H1 (cell line): ENCODE results near the gene EXOSC1. TPM values are rescaled to one million over a fixed set of nuclear protein-coding genes. Genes with fewer than 3 reads are reported as not detected.

ENCODE experiments used
- CEBPB ChIP-seq: IDR thresholded peaks from 2 replicates; pipeline ENCODE4 v1.6.1; 2012; ENCODE audit warnings: low read depth, low read length
- CHD1 ChIP-seq: IDR thresholded peaks from 2 replicates; pipeline ENCODE4 v1.6.1; 2012; ENCODE audit warnings: low read depth, low read length, improper control_type of control experiment
- HDAC6 ChIP-seq: IDR thresholded peaks from one replicate; pipeline ENCODE4 v1.7.1; 2012; ENCODE audit warnings: low read depth, mild to moderate bottlenecking, inconsistent platforms, low read length, moderate library complexity
- JUN ChIP-seq: IDR thresholded peaks from 2 replicates; pipeline ENCODE4 v1.6.1; 2011; ENCODE audit warnings: low read depth, mild to moderate bottlenecking, improper control_type of control experiment, low read length
- POLR2A ChIP-seq, 2 experiments: IDR thresholded peaks; 1 replicate in 1 of 2; 2 replicates in 1 of 2; pipeline ENCODE4 v1.6.1; 2011; ENCODE audit warnings: low read depth in 2 of 2, low read length in 2 of 2, mild to moderate bottlenecking in 2 of 2; ENCODE audit errors: control extremely low read depth in 1 of 2
- POU5F1 ChIP-seq: IDR thresholded peaks from 2 replicates; pipeline ENCODE4 v1.6.1; 2011; ENCODE audit warnings: low read depth, mild to moderate bottlenecking, low read length, moderate library complexity
- SIRT6 ChIP-seq: IDR thresholded peaks from one replicate; pipeline ENCODE4 v1.7.1; 2012; ENCODE audit warnings: low read length, inconsistent platforms
- TAF1 ChIP-seq: IDR thresholded peaks from 2 replicates; pipeline ENCODE4 v1.6.1; 2011; ENCODE audit warnings: mild to moderate bottlenecking, low read depth, low read length
- ZNF274 ChIP-seq: IDR thresholded peaks from 2 replicates; pipeline ENCODE4 v1.7.0; 2012; ENCODE audit warnings: low read length, borderline replicate concordance; ENCODE audit errors: extremely low read depth
- polyA plus RNA-seq, 7 experiments: library from polyadenylated mRNA; depleted of rRNA in 3 of 7; stranded (reverse) in 5 of 7; unstranded in 2 of 7; fragments of >200 nt in 5 of 7; fragments of 200-250 nt in 2 of 7; gene quantifications; 1 replicate in 5 of 7; 2 replicates in 1 of 7; 4 replicates in 1 of 7; pipeline versions ENCODE4 v1.2.1 to v1.2.3, GENCODE V29; 2011 to 2013; ENCODE audit warnings: missing spikeins in 2 of 7, mixed read lengths in 2 of 7
- total RNA-seq: library from RNA; stranded (reverse); fragmentation: NEBNext Ultra II Directional; extraction: Animal tissue kit (Norgen Biotek cat#: 25700); gene quantifications from 2 replicates; pipeline ENCODE4 v1.2.1, GENCODE V29; 2021
- TF ChIP-seq, protein P1 (sequence below), 3 experiments: IDR thresholded peaks; 1 replicate in 2 of 3; 2 replicates in 1 of 3; pipeline versions ENCODE4 v1.5.1 to v1.6.1; 2011; ENCODE audit warnings: low read length in 3 of 3, mild to moderate bottlenecking in 3 of 3, inconsistent platforms in 2 of 3, low read depth in 1 of 3, moderate library complexity in 1 of 3; ENCODE audit not compliant: insufficient read depth in 1 of 3; ENCODE audit errors: control extremely low read depth in 1 of 3
- TF ChIP-seq, protein P2 (sequence below): IDR thresholded peaks from 2 replicates; pipeline ENCODE4 v1.6.1; 2012; ENCODE audit warnings: low read length, inconsistent platforms
- TF ChIP-seq, protein P3 (sequence below): IDR thresholded peaks from 2 replicates; pipeline ENCODE4 v1.6.1; 2012; ENCODE audit warnings: inconsistent platforms

Gene EXOSC1
- total and polyA plus RNA-seq, 2 of the 8 experiments (the other 6 are each of a cell fraction or from before 2014, with no cell fraction given): 52.1 to 68.1 TPM

DNA sequence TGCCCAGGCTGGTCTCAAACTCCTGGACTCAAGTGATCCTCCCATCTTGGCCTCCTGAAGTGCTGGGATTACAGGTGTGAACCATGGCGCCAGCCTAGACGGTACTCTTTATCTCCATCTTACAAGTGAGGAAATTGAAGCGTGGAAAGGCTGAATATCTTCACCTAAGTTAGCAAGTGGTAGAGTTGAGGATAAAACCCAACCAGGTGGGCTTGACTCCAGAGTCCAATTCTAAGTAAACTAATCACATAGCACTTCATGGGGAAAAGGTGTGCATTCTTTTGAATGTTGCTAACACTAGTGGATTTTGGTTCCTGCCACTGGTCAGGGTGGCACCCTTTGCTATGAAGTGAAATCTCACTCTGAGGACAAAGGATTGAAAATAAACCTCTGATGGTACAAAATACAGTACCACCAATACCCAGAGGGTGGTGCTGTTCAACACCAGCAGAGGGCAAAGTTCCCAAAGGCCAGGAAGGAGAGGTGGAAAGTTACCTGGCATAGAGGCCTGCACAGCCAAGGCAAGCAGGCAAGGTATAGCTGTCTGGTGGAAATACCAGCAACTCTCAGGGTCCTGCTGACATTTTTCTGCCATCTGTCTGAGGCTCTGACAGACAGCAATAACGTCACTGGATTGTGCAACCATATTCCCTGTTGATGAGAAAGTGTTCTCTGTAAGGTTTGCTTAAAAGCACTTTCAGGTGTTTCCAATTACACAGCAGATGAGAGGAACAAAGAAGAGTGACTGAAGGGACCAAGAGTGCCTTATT lies 17.7 kb upstream of the EXOSC1 start (continued):
- TF ChIP-seq ZNF274 (no peak), CHD1 (no peak), TAF1 (no peak), CEBPB (no peak), POU5F1 (no peak), JUN (no peak), HDAC6 (no peak), SIRT6 (no peak), POLR2A (IDR thresholded peaks at IDR 0.05; ENCODE audit: control extremely low read depth in 1 of 2, low read depth in 2 of 2, low read length in 2 of 2) (peak in 1 of 2 experiments; percentile 34; a peak in 1 of 3 replicates)
- TF ChIP-seq, protein P1, sequence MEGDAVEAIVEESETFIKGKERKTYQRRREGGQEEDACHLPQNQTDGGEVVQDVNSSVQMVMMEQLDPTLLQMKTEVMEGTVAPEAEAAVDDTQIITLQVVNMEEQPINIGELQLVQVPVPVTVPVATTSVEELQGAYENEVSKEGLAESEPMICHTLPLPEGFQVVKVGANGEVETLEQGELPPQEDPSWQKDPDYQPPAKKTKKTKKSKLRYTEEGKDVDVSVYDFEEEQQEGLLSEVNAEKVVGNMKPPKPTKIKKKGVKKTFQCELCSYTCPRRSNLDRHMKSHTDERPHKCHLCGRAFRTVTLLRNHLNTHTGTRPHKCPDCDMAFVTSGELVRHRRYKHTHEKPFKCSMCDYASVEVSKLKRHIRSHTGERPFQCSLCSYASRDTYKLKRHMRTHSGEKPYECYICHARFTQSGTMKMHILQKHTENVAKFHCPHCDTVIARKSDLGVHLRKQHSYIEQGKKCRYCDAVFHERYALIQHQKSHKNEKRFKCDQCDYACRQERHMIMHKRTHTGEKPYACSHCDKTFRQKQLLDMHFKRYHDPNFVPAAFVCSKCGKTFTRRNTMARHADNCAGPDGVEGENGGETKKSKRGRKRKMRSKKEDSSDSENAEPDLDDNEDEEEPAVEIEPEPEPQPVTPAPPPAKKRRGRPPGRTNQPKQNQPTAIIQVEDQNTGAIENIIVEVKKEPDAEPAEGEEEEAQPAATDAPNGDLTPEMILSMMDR (IDR thresholded peaks at IDR 0.05; ENCODE audit: control extremely low read depth in 1 of 3, insufficient read depth in 1 of 3, low read depth in 1 of 3, low read length in 3 of 3): peak; percentile 63 to 96 (median 95)
- TF ChIP-seq, protein P2, sequence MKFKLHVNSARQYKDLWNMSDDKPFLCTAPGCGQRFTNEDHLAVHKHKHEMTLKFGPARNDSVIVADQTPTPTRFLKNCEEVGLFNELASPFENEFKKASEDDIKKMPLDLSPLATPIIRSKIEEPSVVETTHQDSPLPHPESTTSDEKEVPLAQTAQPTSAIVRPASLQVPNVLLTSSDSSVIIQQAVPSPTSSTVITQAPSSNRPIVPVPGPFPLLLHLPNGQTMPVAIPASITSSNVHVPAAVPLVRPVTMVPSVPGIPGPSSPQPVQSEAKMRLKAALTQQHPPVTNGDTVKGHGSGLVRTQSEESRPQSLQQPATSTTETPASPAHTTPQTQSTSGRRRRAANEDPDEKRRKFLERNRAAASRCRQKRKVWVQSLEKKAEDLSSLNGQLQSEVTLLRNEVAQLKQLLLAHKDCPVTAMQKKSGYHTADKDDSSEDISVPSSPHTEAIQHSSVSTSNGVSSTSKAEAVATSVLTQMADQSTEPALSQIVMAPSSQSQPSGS: no peak
- TF ChIP-seq, protein P3, sequence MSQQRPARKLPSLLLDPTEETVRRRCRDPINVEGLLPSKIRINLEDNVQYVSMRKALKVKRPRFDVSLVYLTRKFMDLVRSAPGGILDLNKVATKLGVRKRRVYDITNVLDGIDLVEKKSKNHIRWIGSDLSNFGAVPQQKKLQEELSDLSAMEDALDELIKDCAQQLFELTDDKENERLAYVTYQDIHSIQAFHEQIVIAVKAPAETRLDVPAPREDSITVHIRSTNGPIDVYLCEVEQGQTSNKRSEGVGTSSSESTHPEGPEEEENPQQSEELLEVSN: no peak
